GM19240 (cell line): ENCODE measurements around the gene CPSF4L.

Experiments used
- DNase-seq: peaks from one replicate; pipeline ENCODE4 v3.0.0; 2011; ENCODE audit warnings: low spot score; ENCODE audit not compliant: insufficient read length

Gene CPSF4L

GRCh38 chr17:73203788-73204479 is 57.7 kb downstream of the CPSF4L start:
- DNase-seq = no peak

GRCh38 chr17:73203135-73203787 is 58.4 kb downstream of the CPSF4L start:
- DNase-seq = no peak

GRCh38 chr17:73201215-73202069 is 60.2 kb downstream of the CPSF4L start:
- no peak for DNase-seq

GRCh38 chr17:73200476-73200875 is 61.2 kb downstream of the CPSF4L start:
- DNase-seq = no peak

- no peak for DNase-seq
These were observed 61.8 kb downstream of the CPSF4L start for GRCh38 chr17:73199751-73200317.

- DNase-seq = no peak
These were observed 62.8 kb downstream of the CPSF4L start for GRCh38 chr17:73198930-73199260.
